Stimulated activated CD4-positive, alpha-beta T cell treated with anti-CD3 and anti-CD28 coated beads, Interleukin-12 subunit alpha, Interleukin-12 subunit beta, amount 100 ng/mL, for 24 hours (primary cell): ENCODE data around the gene RXRB.

Experiments
- DNase-seq, 2 experiments: peaks; one replicate each; pipeline ENCODE4 v3.0.0-alpha.2; 2020; ENCODE audit warnings: low read depth in 2 of 2

Gene RXRB

GRCh38 chr6:33176906-33177305 is 23.6 kb downstream of the RXRB start:
- no peak for DNase-seq

GRCh38 chr6:33175436-33176069 is 24.9 kb downstream of the RXRB start:
- no peak for DNase-seq

- no peak for DNase-seq
Observed at GRCh38 chr6:33174784-33175183, 25.7 kb downstream of the RXRB start.

- no peak for DNase-seq
Observed at GRCh38 chr6:33173535-33174180, 26.8 kb downstream of the RXRB start.

GRCh38 chr6:33172688-33173534 is 27.6 kb downstream of the RXRB start:
- no peak for DNase-seq

GRCh38 chr6:33171880-33172687 is 28.4 kb downstream of the RXRB start:
- no peak for DNase-seq

GRCh38 chr6:33171016-33171879 is 29.2 kb downstream of the RXRB start:
- no peak for DNase-seq

- DNase-seq: no peak
Observed at GRCh38 chr6:33170176-33171015, 30.1 kb downstream of the RXRB start.

GRCh38 chr6:33169291-33170175 is 30.9 kb downstream of the RXRB start:
- DNase-seq: no peak

- no peak for DNase-seq
Observed at GRCh38 chr6:33168639-33169038, 31.8 kb downstream of the RXRB start.

- no peak for DNase-seq
Observed at GRCh38 chr6:33168284-33168601, 32.2 kb downstream of the RXRB start.

GRCh38 chr6:33167374-33168283 is 32.8 kb downstream of the RXRB start:
- DNase-seq: no peak

GRCh38 chr6:33166811-33167210 is 33.7 kb downstream of the RXRB start:
- DNase-seq: no peak

GRCh38 chr6:33166363-33166762 is 34.1 kb downstream of the RXRB start:
- no peak for DNase-seq

GRCh38 chr6:33165581-33166258 is 34.7 kb downstream of the RXRB start:
- no peak for DNase-seq

- DNase-seq: no peak
Observed at GRCh38 chr6:33164665-33165373, 35.6 kb downstream of the RXRB start.

- no peak for DNase-seq
Observed at GRCh38 chr6:33164176-33164575, 36.3 kb downstream of the RXRB start.
